Fibroblast of the conjunctiva (primary cell): ENCODE measurements around the gene FRMD3.
"Not testable (repeated sequence)": the region's sequence is repeated elsewhere in the genome, so short reads cannot be mapped to it uniquely, and the experiment has no call there.

Experiments used
- DNase-seq: peaks from one replicate; pipeline ENCODE4 v3.0.0-alpha.2; 2010; ENCODE audit warnings: low read depth

FRMD3 gene

GRCh38 chr9:83521411-83521810, 16.8 kb downstream of the FRMD3 start:
- no peak for DNase-seq

- DNase-seq: no peak
These were observed 17.2 kb downstream of the FRMD3 start for GRCh38 chr9:83521011-83521410.

GRCh38 chr9:83520292-83520691, 17.9 kb downstream of the FRMD3 start:
- DNase-seq: no peak

- not testable (repeated sequence) for DNase-seq
These were observed 20.2 kb downstream of the FRMD3 start for GRCh38 chr9:83517980-83518379.

- DNase-seq: no peak
These were observed 23.4 kb downstream of the FRMD3 start for GRCh38 chr9:83514767-83515166.

- DNase-seq: no peak
These were observed 25.6 kb downstream of the FRMD3 start for GRCh38 chr9:83512621-83513020.

- DNase-seq: no peak
These were observed 27.1 kb downstream of the FRMD3 start for GRCh38 chr9:83511051-83511450.

GRCh38 chr9:83509402-83509801, 28.8 kb downstream of the FRMD3 start:
- DNase-seq: no peak

GRCh38 chr9:83508067-83508466, 30.1 kb downstream of the FRMD3 start:
- DNase-seq: no peak

GRCh38 chr9:83505282-83505681, 32.9 kb downstream of the FRMD3 start:
- no peak for DNase-seq

- DNase-seq: no peak
These were observed 34.3 kb downstream of the FRMD3 start for GRCh38 chr9:83503866-83504265.

- DNase-seq: no peak
These were observed 36.6 kb downstream of the FRMD3 start for GRCh38 chr9:83501565-83501964.

- DNase-seq: no peak
These were observed 40.8 kb downstream of the FRMD3 start for GRCh38 chr9:83497441-83497840.

GRCh38 chr9:83491995-83492394, 46.2 kb downstream of the FRMD3 start:
- DNase-seq: no peak

- DNase-seq: no peak
These were observed 46.8 kb downstream of the FRMD3 start for GRCh38 chr9:83491413-83491812.

GRCh38 chr9:83489961-83490360, 48.2 kb downstream of the FRMD3 start:
- DNase-seq: no peak

- no peak for DNase-seq
These were observed 53.2 kb downstream of the FRMD3 start for GRCh38 chr9:83484990-83485389.

GRCh38 chr9:83483223-83483622, 55.0 kb downstream of the FRMD3 start:
- DNase-seq: no peak

- no peak for DNase-seq
These were observed 58.4 kb downstream of the FRMD3 start for GRCh38 chr9:83479765-83480164.

GRCh38 chr9:83477571-83477970, 60.6 kb downstream of the FRMD3 start:
- no peak for DNase-seq

GRCh38 chr9:83477120-83477519, 61.1 kb downstream of the FRMD3 start:
- no peak for DNase-seq

GRCh38 chr9:83476513-83476912, 61.7 kb downstream of the FRMD3 start:
- no peak for DNase-seq

- no peak for DNase-seq
These were observed 62.5 kb downstream of the FRMD3 start for GRCh38 chr9:83475741-83476140.

GRCh38 chr9:83474631-83475030, 63.6 kb downstream of the FRMD3 start:
- no peak for DNase-seq

GRCh38 chr9:83473488-83473971, 64.7 kb downstream of the FRMD3 start:
- no peak for DNase-seq
